Activated gamma-delta T cell treated with Interleukin-2 at 50 U/mL for 16 hours (primary cell): ENCODE data around the gene SLC1A7.
"Not testable (repeated sequence)": the region's sequence is repeated elsewhere in the genome, so short reads cannot be mapped to it uniquely, and the experiment has no call there.

ENCODE experiments used
- DNase-seq: peaks from one replicate; pipeline ENCODE4 v3.0.0-alpha.2; 2020

Gene SLC1A7

GRCh38 chr1:53142226-53142853, at the start of gene SLC1A7:
Gene SLC1A7 (minus strand): TSS chr1:53142638. CDS start chr1:53142449, 189 bp downstream.
- DNase-seq = no peak

- no peak for DNase-seq
These were observed 47.8 kb upstream of the SLC1A7 start for GRCh38 chr1:53190210-53190611.

- no peak for DNase-seq
These were observed 46.6 kb upstream of the SLC1A7 start for GRCh38 chr1:53189061-53189460.

- DNase-seq = no peak
These were observed 45.7 kb upstream of the SLC1A7 start for GRCh38 chr1:53188099-53188498.

- DNase-seq = no peak
These were observed 45.0 kb upstream of the SLC1A7 start for GRCh38 chr1:53187401-53187800.

GRCh38 chr1:53186533-53186932, 44.1 kb upstream of the SLC1A7 start:
- no peak for DNase-seq

GRCh38 chr1:53185955-53186297, 43.5 kb upstream of the SLC1A7 start:
- DNase-seq = not testable (repeated sequence)

GRCh38 chr1:53183095-53183990, 40.9 kb upstream of the SLC1A7 start:
- no peak for DNase-seq

- DNase-seq = no peak
These were observed 40.3 kb upstream of the SLC1A7 start for GRCh38 chr1:53182716-53183094.

GRCh38 chr1:53182111-53182593, 39.7 kb upstream of the SLC1A7 start:
- DNase-seq = peak; percentile 85

GRCh38 chr1:53180951-53181350, 38.5 kb upstream of the SLC1A7 start:
- DNase-seq = no peak

- DNase-seq = no peak
These were observed 37.8 kb upstream of the SLC1A7 start for GRCh38 chr1:53180226-53180625.

GRCh38 chr1:53176452-53177208, 34.2 kb upstream of the SLC1A7 start:
- DNase-seq = no peak

GRCh38 chr1:53174971-53175913, 32.8 kb upstream of the SLC1A7 start:
- DNase-seq = no peak

GRCh38 chr1:53172426-53173128, 30.1 kb upstream of the SLC1A7 start:
- no peak for DNase-seq

GRCh38 chr1:53166912-53167311, 24.5 kb upstream of the SLC1A7 start:
- no peak for DNase-seq

- DNase-seq = no peak
These were observed 23.9 kb upstream of the SLC1A7 start for GRCh38 chr1:53166366-53166765.

GRCh38 chr1:53165408-53165961, 23.0 kb upstream of the SLC1A7 start:
- DNase-seq = no peak

GRCh38 chr1:53163291-53163768, 20.9 kb upstream of the SLC1A7 start:
- DNase-seq = no peak

GRCh38 chr1:53162621-53163020, 20.2 kb upstream of the SLC1A7 start:
- no peak for DNase-seq

GRCh38 chr1:53160924-53161378, 18.5 kb upstream of the SLC1A7 start:
- DNase-seq = no peak
